Omental fat pad (tissue), 4 donors: Measurements from ENCODE around the gene SH3GL2. TPM values are rescaled to one million over a fixed set of nuclear protein-coding genes. Genes with fewer than 3 reads are reported as not detected.

Experiments used
- ATAC-seq: fragments of 150-250 bp; one replicate; pipeline ENCODE4 v1.9.1; 2016; ENCODE audit warnings: mild to moderate bottlenecking, moderate library complexity; ENCODE audit not compliant: low FRiP score
- DNase-seq: peaks from one replicate; pipeline ENCODE4 v3.0.0-alpha.2; 2019; ENCODE audit warnings: low spot score
- CTCF ChIP-seq, 3 donors: fragments of 450-650 bp; IDR thresholded peaks; one replicate each; pipeline ENCODE4 v1.5.1; 2016 to 2017; ENCODE audit warnings: antibody characterized with exemption in 3 of 3, mild to moderate bottlenecking in 3 of 3, moderate library complexity in 2 of 3
- total RNA-seq, 4 donors: library from RNA; depleted of rRNA; stranded (reverse); fragments of >200 nt; gene quantifications; one replicate each; pipeline ENCODE4 v1.1.0, GENCODE V29; 2016

SH3GL2 gene
- total RNA-seq, result under 1 TPM in 2 of 4 donors, not detected in 2; 0.24 to 0.56 TPM

GRCh38 chr9:17578911-17579793 lies at the start of gene SH3GL2:
TSS of gene SH3GL2 (plus strand) at chr9:17579066.
- ATAC-seq, result peak; percentile 62
- DNase-seq, result no peak
- no peak for TF ChIP-seq CTCF (IDR thresholded peaks at IDR 0.05)

GRCh38 chr9:17531642-17532254 lies 47.1 kb upstream of the SH3GL2 start:
- TF ChIP-seq CTCF (IDR thresholded peaks at IDR 0.05), result peak in 1 of 3 donors; percentile 14
- ATAC-seq, result no peak
- DNase-seq, result peak; percentile 29

GRCh38 chr9:17532461-17532860 lies 46.4 kb upstream of the SH3GL2 start:
- TF ChIP-seq CTCF (IDR thresholded peaks at IDR 0.05), result no peak
- no peak for DNase-seq
- no peak for ATAC-seq

GRCh38 chr9:17535176-17535575 lies 43.7 kb upstream of the SH3GL2 start:
- ATAC-seq (no peak), DNase-seq (no peak)
- TF ChIP-seq CTCF (IDR thresholded peaks at IDR 0.05), result no peak

- DNase-seq (no peak), ATAC-seq (no peak)
- TF ChIP-seq CTCF (IDR thresholded peaks at IDR 0.05), result no peak
Observed at GRCh38 chr9:17536027-17536426, 42.8 kb upstream of the SH3GL2 start.

GRCh38 chr9:17551023-17551422 lies 27.8 kb upstream of the SH3GL2 start:
- DNase-seq, result no peak
- ATAC-seq, result no peak
- no peak for TF ChIP-seq CTCF (IDR thresholded peaks at IDR 0.05)
